Fibroblast of the conjunctiva (primary cell): ENCODE results near the gene CDKN1A.
A peak's percentile ranks its signal among the peaks of the same experiment; 100 is the strongest.
"Not testable (repeated sequence)": the region's sequence is repeated elsewhere in the genome, so short reads cannot be mapped to it uniquely, and the experiment has no call there.

Source experiments
- DNase-seq: peaks from one replicate; pipeline ENCODE4 v3.0.0-alpha.2; 2010; ENCODE audit warnings: low read depth

CDKN1A gene

GRCh38 chr6:36678488-36679042 is at the start of gene CDKN1A:
Gene CDKN1A, plus strand, starts transcription at chr6:36678714. Its CDS starts 5,388 bp downstream, at chr6:36684102.
- peak; percentile 85 for DNase-seq

- no peak for DNase-seq
Observed at GRCh38 chr6:36629784-36630183, 48.7 kb upstream of the CDKN1A start.

GRCh38 chr6:36631326-36632011 is 47.0 kb upstream of the CDKN1A start:
- DNase-seq: no peak

- DNase-seq: no peak
Observed at GRCh38 chr6:36633370-36633769, 45.1 kb upstream of the CDKN1A start.

GRCh38 chr6:36633915-36634314 is 44.6 kb upstream of the CDKN1A start:
- DNase-seq: peak; percentile 51

- DNase-seq: no peak
Observed at GRCh38 chr6:36634317-36635108, 44.0 kb upstream of the CDKN1A start.

GRCh38 chr6:36636283-36636682 is 42.2 kb upstream of the CDKN1A start:
- no peak for DNase-seq

- DNase-seq: no peak
Observed at GRCh38 chr6:36636687-36637418, 41.7 kb upstream of the CDKN1A start.

GRCh38 chr6:36638579-36638978 is 39.9 kb upstream of the CDKN1A start:
- no peak for DNase-seq

GRCh38 chr6:36639171-36639808 is 39.2 kb upstream of the CDKN1A start:
- no peak for DNase-seq

- DNase-seq: no peak
Observed at GRCh38 chr6:36641543-36641942, 37.0 kb upstream of the CDKN1A start.

- DNase-seq: no peak
Observed at GRCh38 chr6:36642913-36643817, 35.3 kb upstream of the CDKN1A start.

- DNase-seq: no peak
Observed at GRCh38 chr6:36643977-36644376, 34.5 kb upstream of the CDKN1A start.

- no peak for DNase-seq
Observed at GRCh38 chr6:36649086-36649485, 29.4 kb upstream of the CDKN1A start.

GRCh38 chr6:36649701-36650484 is 28.6 kb upstream of the CDKN1A start:
- DNase-seq: no peak

- no peak for DNase-seq
Observed at GRCh38 chr6:36650848-36651478, 27.6 kb upstream of the CDKN1A start.

- DNase-seq: no peak
Observed at GRCh38 chr6:36651659-36652379, 26.7 kb upstream of the CDKN1A start.

- not testable (repeated sequence) for DNase-seq
Observed at GRCh38 chr6:36654469-36654868, 24.0 kb upstream of the CDKN1A start.
